Measurements from ENCODE around the gene ZNF423.

Gene ZNF423

GRCh38 chr16:49833796-49834530, 21.9 kb downstream of the ZNF423 start:
- TF ChIP-seq, protein P1, sequence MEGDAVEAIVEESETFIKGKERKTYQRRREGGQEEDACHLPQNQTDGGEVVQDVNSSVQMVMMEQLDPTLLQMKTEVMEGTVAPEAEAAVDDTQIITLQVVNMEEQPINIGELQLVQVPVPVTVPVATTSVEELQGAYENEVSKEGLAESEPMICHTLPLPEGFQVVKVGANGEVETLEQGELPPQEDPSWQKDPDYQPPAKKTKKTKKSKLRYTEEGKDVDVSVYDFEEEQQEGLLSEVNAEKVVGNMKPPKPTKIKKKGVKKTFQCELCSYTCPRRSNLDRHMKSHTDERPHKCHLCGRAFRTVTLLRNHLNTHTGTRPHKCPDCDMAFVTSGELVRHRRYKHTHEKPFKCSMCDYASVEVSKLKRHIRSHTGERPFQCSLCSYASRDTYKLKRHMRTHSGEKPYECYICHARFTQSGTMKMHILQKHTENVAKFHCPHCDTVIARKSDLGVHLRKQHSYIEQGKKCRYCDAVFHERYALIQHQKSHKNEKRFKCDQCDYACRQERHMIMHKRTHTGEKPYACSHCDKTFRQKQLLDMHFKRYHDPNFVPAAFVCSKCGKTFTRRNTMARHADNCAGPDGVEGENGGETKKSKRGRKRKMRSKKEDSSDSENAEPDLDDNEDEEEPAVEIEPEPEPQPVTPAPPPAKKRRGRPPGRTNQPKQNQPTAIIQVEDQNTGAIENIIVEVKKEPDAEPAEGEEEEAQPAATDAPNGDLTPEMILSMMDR (IDR thresholded peaks at IDR 0.05; ENCODE audit: low read length) = no peak
- no peak for TF ChIP-seq EZH2 (IDR thresholded peaks at IDR 0.05; ENCODE audit: borderline replicate concordance, low read length)
- H3F3A ChIP-seq (ENCODE audit: insufficient read depth, low read length) = no peaks in the 10 kb centered on the region
- no peak overlapping the region for H3K27ac ChIP-seq (ENCODE audit: low read depth, low read length, poor library complexity, severe bottlenecking)
- no peak overlapping the region for H3K4me2 ChIP-seq (ENCODE audit: low read length)
- no peaks in the 10 kb centered on the region for H3K9me3 ChIP-seq (ENCODE audit: low read length)
- no peaks in the 10 kb centered on the region; the same call in 1 of the 2 replicates for H3K27me3 ChIP-seq (ENCODE audit: insufficient read depth, low read length)
- no peak overlapping the region for H3K9ac ChIP-seq (ENCODE audit: low read length)
- no peaks in the 10 kb centered on the region for H3K4me1 ChIP-seq (ENCODE audit: insufficient read depth, low read length, severe bottlenecking)
- H2AFZ ChIP-seq (ENCODE audit: low read length) = no peak overlapping the region
- H3K36me3 ChIP-seq (ENCODE audit: insufficient read depth, low read length) = no peaks in the 10 kb centered on the region
- no peaks in the 10 kb centered on the region for H4K20me1 ChIP-seq (ENCODE audit: insufficient read depth, low read length)
- H3K9me2 ChIP-seq (ENCODE audit: low read depth, low read length) = no peaks in the 10 kb centered on the region
- no peaks in the 10 kb centered on the region for H3K79me2 ChIP-seq (ENCODE audit: insufficient read depth, low read length)
- no peak overlapping the region for H3K4me3 ChIP-seq (ENCODE audit: low read depth, low read length, poor library complexity, severe bottlenecking)

DNA sequence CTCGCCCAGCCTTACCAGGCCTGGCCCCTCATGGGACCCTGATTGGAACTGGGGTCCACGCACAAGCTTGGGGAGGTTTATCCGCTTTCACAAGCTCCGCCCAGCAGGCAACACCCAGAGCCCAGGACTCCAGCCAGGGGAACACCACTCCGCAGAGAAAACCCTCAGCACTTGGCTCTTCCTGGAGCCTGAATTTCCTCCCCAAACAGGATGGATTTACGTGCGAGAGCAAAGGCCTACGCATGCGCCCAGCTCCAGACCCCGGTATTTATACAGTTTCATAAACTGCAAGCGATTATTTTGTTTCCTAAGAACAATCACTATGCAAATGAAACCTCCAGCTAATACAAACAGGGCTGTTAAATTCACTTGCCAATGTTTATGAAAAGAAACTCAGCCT, 22.8 kb downstream of the ZNF423 start:
- Histone ChIP-seq H3K27ac (ENCODE audit: low read depth, low read length, poor library complexity, severe bottlenecking) (no peak overlapping the region), H3K4me3 (ENCODE audit: low read depth, low read length, poor library complexity, severe bottlenecking) (no peak overlapping the region), H3K9ac (ENCODE audit: low read length) (no peak overlapping the region), H3F3A (ENCODE audit: insufficient read depth, low read length) (no peaks in the 10 kb centered on the region), H3K9me3 (ENCODE audit: low read length) (no peaks in the 10 kb centered on the region), H4K20me1 (ENCODE audit: insufficient read depth, low read length) (no peaks in the 10 kb centered on the region), H3K4me2 (ENCODE audit: low read length) (no peak overlapping the region), H3K4me1 (ENCODE audit: insufficient read depth, low read length, severe bottlenecking) (no peaks in the 10 kb centered on the region), H2AFZ (ENCODE audit: low read length) (no peak overlapping the region), H3K27me3 (ENCODE audit: insufficient read depth, low read length) (no peaks in the 10 kb centered on the region; the same call in 1 of the 2 replicates), H3K79me2 (ENCODE audit: insufficient read depth, low read length) (no peaks in the 10 kb centered on the region), H3K36me3 (ENCODE audit: insufficient read depth, low read length) (no peaks in the 10 kb centered on the region), H3K9me2 (ENCODE audit: low read depth, low read length) (no peaks in the 10 kb centered on the region)
- no peak for TF ChIP-seq EZH2 (IDR thresholded peaks at IDR 0.05; ENCODE audit: borderline replicate concordance, low read length)
- TF ChIP-seq, protein P1 (IDR thresholded peaks at IDR 0.05; ENCODE audit: low read length) = no peak

DNA sequence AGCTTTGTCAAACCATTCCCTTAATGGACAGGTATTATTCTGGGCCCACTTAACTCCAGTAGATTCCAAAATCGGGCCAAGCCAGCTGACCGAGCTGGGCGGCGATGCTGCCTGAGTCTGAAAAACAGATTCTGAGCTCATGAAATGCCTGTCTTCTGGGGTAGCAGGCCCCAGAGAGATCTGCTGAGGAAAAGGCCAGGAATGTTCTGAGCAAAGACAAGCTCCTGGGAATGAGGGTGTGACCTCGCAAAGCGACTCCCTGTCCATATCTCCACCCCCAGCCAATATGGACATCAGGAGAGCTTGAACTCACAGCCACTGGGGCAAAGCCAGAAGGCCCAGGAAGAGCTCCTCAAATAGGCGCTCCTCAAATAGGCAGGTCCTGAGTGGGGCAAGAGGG, 23.7 kb downstream of the ZNF423 start:
- Histone ChIP-seq H3F3A (ENCODE audit: insufficient read depth, low read length) (no peaks in the 10 kb centered on the region), H3K4me2 (ENCODE audit: low read length) (no peak overlapping the region), H3K4me3 (ENCODE audit: low read depth, low read length, poor library complexity, severe bottlenecking) (no peak overlapping the region), H3K79me2 (ENCODE audit: insufficient read depth, low read length) (no peaks in the 10 kb centered on the region), H3K27me3 (ENCODE audit: insufficient read depth, low read length) (no peaks in the 10 kb centered on the region; the same call in 1 of the 2 replicates), H3K27ac (ENCODE audit: low read depth, low read length, poor library complexity, severe bottlenecking) (no peak overlapping the region), H2AFZ (ENCODE audit: low read length) (no peak overlapping the region), H3K9ac (ENCODE audit: low read length) (no peak overlapping the region), H4K20me1 (ENCODE audit: insufficient read depth, low read length) (no peaks in the 10 kb centered on the region), H3K9me3 (ENCODE audit: low read length) (no peaks in the 10 kb centered on the region), H3K36me3 (ENCODE audit: insufficient read depth, low read length) (no peaks in the 10 kb centered on the region), H3K9me2 (ENCODE audit: low read depth, low read length) (no peaks in the 10 kb centered on the region), H3K4me1 (ENCODE audit: insufficient read depth, low read length, severe bottlenecking) (no peaks in the 10 kb centered on the region)
- no peak for TF ChIP-seq EZH2 (IDR thresholded peaks at IDR 0.05; ENCODE audit: borderline replicate concordance, low read length)
- TF ChIP-seq, protein P1 (IDR thresholded peaks at IDR 0.05; ENCODE audit: low read length) = no peak
